Measurements from ENCODE around the gene HAUS6.
A peak's percentile ranks its signal among the peaks of the same experiment; 100 is the strongest.
"Not testable (repeated sequence)": the region's sequence is repeated elsewhere in the genome, so short reads cannot be mapped to it uniquely, and the experiment has no call there.

HAUS6 gene

DNA sequence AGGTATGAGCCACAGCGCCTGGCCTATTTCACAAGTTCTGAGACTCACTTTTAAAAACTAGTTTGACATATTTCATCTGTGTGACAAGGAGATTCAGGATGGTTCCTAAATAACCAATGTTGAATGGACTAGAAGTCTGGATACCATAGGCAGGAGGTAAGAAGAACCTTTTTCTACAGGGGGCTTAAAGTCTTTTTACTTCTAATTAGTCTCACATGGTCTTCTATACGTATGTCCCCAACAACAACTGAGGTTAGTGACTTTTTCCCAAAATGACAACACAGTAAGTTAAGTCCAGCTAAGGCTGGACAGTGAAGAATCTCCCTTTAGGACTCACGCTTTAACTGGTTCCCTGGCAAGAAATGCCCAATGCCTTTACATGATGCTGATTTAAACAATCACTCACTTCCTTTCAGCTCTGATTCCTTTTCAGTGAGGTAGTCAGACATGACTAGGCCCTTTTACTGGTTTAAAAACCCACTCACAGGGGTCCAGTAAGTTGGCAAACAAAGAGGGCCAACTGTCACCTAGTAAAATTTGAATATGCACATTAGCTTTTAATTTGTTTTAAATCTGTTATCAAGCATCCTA, 12.1 kb upstream of the HAUS6 start:
- no peak for DNase-seq

DNA sequence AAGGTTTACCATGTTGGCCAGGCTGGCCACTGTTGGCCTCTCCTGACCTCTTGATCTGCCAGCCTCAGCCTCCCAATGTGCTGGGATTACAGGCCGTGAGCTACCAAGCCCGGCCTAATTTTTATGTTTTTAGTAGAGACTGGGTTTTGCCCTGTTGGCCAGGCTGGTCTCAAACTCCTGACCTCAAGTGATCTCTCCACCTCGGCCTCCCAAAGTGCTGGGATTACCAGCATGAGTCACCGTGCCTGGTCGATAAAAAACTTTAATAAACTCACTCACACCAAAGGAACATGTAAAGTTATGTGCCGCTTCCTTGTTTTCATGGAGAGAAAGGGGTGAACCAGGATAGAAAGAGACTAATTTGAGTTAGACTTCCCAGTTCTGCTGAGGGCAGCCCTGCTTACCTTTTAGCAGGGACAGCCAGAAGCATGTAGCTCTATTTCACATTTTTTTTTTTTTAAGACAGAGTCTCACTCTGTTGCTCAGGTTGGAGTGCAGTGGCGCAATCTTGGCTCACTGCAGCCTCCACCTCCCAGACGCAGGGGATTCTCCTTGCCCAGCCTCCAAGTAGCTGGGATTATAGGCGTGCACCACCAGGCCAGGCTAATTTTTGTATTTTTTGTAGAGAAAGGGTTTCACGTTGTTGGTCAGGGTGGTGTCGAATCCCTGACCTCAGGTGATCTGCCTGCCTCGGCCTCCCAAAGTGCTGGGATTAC, 11.4 kb upstream of the HAUS6 start:
- no peak for DNase-seq

DNA sequence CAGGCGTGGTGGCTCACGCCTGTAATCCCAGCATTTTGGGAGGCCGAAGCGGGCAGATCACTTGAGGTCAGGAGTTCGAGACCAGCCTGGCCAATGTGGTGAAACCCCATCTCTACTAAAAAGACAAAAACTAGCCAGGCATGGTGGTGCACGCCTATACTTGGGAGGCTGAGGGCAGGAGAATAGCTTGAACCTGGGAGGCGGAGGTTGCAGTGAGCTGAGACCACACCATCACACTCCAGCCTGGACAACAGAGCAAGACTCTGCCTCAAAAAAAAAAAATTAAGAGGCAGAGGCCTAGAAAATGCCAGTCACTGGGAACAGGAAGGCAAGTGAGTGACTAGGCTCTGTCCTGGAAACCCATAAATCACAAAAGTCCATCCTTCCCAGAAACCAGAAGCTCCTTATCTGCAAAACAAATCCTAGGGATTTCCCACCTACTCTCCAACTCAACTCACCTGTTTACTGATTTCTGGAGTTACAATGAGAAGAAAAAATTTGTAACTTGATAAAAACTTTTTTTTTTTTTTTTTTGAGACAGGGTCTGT, 10.4 kb upstream of the HAUS6 start:
- not testable (repeated sequence) for DNase-seq

DNA sequence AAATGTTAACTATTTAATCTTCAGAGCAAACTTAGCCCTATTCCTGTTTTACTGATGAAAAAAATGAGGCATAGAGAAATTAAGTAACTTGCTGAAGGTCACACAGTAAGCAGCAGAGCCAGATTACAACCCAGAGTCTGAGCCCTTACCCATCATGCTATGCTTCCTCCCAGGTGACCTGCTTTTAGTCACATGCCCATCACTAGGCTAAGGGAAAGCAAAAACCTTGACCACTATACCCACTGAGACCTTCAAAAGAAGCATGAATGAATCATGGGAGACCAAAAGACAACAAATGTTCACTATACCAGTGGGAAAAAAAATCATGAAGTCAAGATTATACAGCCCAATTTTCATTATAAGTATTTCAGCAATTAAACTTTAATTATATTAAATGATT, 5.3 kb upstream of the HAUS6 start:
- no peak for DNase-seq

DNA sequence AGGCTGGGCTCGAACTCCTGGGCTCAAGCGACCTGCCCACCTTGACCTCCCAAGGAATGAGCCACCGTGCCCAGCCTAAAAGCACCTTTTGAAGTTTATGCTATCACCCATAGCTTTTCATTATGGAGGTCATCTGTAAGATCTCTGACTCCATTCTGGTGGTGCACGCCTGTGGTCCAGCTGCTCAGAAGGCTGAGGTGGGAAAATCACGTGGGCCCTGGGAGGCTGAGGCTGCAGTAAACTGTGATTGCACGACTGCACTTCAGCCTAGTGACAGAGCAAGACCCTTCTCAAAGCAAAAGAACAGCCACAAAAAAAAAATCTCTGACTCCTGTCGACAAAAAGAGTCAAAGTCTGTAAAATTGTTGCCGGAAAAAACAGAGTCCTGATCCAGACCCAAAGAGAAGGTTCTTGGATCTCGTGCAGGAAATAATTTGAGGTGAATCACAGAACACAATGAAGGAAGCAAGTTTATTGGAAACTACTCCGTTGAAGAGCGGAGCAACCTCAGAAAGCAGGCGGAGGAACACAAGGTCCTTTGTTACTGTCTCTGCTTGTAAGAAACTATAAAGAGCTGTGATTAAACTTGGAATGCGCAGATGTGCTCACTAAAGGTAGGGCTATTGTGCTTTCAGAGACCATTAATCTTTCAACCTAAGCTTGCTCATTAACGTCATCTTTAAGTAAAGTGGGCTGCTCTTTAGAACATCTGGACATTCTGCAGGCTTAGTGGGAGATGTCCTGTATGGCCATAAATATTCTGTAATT, 2.0 kb upstream of the HAUS6 start:
- DNase-seq = no peak

DNA sequence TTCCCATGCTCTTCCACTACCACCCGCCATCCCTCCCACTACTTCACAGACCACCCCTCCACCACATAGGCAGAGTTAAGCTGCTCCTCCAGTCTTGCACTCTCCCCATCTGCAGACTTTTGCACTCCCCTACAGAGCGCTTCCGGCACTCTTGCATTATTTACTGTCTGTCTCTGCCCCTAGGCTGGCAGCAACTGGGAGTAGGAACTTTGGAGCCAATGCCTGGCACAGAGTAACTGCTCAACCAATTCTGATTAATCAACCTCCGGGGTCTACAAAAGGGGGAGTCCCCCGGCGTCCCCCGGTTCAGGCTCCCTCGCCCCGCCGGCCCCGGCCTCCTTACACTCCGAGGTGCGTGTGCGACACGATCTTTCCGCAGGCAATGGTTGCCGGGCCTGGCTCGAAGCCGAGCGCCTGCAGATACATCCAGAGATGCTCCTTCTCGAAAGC, 498 bp downstream of the HAUS6 start:
- DNase-seq = peak in 1 of 2 donors; percentile 33

DNA sequence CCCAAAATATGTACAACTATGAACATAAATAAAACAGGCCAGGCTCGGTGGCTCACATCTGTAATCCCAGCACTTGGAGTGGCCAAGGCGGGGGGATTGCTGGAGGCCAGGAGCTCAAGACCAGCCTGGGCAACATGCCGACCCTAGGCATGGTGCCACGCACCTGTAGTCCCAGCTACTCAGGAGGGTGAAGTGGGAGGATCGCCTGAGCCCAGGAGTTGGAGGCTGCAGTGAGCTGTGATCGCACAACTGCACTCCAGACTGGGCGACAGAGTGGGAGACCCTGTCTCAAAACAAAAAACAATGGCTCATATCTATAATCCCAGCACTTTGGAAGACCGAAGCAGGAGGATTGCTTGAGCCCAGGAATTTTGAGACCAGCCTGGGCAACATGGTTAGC, 1.5 kb downstream of the HAUS6 start:
- no peak for DNase-seq

DNA sequence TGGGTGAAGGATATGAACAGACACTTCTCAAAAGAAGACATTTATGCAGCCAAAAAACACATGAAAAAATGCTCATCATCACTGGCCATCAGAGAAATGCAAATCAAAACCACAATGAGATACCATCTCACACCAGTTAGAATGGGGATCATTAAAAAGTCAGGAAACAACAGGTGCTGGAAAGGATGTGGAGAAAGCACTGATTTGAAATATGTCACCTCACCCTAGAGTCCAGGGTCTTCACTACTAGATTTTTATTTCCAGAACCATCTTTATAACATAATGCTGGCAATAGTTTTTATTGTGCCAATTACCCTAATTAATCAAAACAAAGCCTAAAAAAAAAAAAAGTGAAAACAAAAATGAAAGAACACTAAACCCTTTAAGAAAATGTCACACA, 5.3 kb downstream of the HAUS6 start:
- not testable (repeated sequence) for DNase-seq

DNA sequence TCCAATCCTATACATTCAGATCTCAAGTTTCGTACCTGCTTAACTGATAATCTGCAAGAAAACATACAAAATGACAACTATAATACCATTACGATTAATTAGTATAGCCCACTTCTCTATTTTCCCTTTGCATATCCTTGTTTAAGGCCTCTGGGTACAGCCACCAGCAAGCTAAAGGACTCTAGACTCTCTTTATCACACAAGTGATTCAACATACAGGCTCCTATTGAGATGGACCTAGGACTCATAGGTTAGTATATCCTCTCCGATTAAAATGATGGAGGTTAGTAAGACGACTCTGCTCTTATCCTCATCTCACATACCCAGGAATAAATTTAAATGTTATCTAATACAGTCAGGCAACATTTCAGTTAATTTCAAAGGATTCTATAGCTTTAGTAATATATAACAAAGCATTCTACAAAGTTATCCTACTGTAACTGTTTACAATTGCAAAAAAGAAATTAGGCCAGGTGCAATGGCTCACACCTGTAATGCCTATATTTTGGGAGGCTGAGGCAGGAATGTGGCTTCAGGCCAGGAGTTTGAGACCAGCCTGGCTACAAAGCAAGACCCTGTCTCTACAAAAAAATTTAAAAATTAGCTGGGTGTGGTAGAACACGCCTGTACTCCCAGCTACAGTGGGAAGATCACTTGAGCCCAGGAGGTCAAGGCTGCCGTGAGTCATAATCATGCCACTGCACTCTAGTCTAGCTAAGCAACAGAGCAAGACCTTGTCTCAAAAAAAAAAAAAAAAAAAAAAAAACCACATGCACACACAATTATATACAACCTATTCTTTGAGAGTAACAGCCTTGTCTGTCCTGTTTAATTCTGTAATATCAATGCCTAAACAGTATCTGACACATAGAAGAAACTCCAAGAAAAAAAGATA, 15.4 kb downstream of the HAUS6 start:
- no peak for DNase-seq

DNA sequence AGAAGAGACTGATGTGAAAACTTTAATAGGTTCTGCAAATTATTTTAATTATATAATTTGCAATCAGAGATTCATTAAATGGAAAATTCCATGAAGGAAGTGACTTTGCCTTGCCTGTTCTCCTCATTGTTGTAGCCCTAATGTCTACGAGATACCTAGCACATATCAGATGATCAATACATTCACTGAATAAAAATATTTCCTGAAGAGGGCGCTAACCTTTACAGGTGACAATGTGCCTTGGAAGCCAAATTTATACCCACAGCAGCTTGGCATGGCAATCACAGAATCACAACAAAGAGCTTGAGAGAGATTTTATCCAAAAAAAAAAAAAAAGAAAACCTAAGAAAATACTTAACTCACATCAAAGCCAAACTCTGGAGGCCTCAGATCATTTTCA, 17.4 kb downstream of the HAUS6 start:
- DNase-seq = peak in 1 of 2 donors; percentile 73

DNA sequence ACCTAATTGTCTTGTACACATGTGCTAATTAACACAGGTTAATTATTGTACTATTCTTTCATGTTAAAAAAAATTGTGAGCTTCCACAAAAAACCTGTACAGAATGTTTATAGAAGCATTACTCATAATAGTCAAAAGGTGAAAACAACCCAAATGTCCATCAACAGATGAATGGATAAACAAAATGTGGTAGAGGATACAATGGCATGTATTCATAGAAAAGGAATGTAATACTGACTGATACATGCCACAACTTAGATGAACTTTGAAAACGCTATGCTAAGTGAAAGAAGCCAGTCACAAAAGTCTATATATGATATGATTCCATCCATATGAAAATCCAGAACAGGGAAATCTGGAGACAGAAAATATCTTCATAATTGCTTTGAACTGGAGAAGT, 27.9 kb downstream of the HAUS6 start:
- DNase-seq = no peak

DNA sequence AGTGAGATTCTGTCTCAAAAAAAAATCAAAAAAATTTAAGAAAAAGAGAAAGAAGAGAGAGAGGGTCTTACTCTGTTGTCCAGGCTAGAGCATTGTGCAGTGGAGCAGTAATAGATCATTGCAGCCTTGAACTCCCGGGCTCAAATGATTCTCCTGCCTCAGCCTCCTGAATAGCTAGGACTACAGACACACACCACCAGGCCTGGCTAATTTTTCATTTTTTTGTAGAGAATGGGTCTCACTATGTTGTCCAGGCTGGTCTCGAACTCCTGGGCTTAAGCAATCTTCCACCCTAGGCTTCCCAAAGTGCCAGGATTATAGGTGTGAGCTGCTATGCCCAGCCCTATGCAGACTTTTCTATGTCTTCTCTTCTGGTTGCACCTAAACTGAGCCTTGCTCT, 28.5 kb downstream of the HAUS6 start:
- no peak for DNase-seq

DNA sequence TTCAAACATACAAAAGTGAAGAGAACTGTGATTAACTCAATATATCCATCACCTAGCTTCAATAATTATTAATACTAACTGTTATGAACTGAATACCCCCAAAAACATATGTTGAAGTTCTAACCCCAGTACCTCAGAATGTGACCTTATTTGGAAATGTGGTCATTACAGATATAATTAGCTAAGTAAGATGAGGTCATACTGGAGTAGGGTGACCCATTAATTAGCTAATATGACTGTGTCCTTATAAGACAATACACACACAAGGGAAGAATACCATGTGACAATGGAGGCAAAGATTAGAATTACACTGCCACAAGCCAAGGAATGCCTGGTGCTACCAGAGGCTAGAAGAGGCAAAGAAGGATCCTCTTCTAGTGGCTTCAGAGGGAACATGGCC, 45.7 kb downstream of the HAUS6 start:
- no peak for DNase-seq

DNA sequence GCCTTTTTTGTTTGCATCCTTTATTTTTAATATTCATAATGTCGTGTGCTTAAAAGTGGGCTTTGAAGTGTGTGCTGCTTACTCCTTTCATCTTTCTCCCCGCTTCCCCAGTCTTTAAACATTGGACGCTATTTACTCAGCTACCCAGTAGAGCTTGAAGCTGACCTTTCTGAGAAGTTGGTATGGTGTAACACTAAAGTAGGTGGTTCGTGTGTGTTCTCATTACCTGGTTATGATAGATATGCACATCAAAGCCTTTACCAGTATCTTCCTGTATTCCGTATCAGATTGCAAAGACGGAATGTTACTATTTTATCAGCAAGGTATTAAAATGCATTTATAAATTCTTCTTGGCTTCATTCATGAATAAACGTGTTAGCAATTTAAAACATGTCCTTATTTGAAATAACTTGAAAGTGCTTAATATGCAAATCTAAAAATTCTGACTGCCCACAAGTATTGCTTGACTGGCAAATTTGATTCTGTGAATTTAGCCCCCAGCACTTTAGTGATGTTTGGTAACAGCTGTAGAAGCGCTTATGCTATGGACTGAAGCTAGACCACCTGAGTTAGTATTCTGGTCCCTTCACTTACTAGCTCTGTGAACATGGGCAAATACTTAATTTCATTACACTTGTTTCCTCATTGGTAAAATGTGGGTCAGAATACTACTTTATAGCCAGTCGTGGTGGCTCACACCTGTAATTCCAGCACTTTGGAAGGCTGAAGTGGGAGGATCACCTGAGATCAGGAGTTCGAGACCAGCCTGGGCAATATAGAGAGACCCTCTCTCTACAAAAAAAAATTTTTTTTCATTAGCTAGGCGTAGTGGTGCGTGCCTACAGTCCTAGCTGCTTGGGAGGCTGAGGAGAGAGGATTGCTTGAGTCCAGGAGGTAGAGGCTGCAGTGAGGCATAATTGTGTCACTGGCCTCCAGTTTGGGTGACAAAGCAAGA, 51.8 kb downstream of the HAUS6 start:
- peak in 1 of 2 donors; percentile 5 for DNase-seq

DNA sequence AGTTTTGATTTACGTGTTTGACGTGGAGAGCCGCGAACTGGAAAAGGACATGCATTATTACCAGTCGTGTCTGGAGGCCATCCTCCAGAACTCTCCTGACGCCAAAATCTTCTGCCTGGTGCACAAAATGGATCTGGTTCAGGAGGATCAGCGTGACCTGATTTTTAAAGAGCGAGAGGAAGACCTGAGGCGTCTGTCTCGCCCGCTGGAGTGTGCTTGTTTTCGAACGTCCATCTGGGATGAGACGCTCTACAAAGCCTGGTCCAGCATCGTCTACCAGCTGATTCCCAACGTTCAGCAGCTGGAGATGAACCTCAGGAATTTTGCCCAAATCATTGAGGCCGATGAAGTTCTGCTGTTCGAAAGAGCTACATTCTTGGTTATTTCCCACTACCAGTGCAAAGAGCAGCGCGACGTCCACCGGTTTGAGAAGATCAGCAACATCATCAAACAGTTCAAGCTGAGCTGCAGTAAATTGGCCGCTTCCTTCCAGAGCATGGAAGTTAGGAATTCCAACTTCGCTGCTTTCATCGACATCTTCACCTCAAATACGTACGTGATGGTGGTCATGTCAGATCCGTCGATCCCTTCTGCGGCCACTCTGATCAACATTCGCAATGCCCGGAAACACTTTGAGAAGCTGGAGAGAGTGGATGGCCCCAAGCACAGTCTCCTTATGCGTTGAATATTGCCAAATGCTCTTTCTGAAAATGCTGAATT, 52.6 kb downstream of the HAUS6 start:
- DNase-seq = peak in 1 of 2 donors; percentile 11

DNA sequence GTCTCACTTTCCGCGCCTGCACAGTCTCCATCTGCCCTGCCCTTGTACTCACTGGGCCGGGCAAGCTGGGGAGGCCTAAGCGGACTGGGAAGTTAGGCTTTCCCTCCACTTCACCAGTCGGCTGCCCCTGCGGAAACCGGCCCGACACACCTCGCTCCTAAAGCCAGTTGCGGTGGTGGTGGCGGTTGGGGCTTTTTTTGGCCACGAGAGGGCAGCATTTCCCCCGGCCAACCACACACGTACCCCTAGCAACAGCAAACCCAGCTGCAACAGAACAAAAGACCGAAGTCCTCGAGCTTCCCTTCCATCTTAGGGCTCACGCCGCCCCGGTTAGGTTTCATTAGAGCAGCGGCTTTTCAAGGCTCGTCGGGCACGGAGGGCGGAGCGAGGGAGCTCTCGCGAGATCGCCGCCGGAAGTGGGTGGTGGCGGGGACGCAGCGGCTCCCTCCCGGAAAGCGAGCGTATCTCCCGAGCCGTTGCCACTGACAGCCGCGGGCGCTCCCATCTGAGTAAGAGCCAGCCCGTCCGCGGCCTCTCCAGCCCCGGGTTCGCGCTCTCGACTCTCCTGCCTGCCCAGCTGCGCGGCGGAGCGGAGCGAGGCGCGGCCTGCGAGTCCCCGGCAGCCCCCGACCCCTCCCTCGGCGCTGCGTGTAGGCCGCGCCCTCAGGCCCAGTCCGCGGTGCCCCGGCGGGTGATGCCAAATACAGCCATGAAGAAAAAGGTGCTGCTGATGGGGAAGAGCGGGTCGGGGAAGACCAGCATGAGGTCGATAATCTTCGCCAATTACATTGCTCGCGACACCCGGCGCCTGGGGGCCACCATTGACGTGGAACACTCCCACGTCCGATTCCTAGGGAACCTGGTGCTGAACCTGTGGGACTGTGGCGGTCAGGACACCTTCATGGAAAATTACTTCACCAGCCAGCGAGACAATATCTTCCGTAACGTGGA, 53.5 kb downstream of the HAUS6 start, which contains the start of gene RRAGA:
TSS of gene RRAGA (plus strand) at position 462 of the 951 bp plus-strand sequence. CDS start at position 695, 233 bp downstream.
- DNase-seq = peak; percentile 95

DNA sequence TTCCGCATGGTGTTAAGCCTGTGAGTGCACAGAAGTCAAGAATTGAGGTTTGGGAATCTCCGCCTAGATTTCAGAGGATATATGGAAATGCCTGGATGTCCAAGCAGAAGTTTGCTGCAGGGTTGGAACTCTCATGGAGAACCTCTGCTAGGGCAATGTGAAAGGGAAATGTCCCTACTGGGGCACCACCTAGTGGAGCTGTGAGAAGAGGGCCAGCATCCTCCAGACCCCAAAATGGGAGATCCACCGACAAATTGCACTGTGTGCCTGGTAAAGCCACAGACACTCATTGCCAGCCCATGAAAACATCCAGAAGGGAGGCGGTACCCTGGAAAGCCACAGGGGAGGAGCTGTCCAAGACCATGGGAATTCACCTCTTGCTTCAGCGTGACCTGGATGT, 66.1 kb downstream of the HAUS6 start:
- DNase-seq = no peak

DNA sequence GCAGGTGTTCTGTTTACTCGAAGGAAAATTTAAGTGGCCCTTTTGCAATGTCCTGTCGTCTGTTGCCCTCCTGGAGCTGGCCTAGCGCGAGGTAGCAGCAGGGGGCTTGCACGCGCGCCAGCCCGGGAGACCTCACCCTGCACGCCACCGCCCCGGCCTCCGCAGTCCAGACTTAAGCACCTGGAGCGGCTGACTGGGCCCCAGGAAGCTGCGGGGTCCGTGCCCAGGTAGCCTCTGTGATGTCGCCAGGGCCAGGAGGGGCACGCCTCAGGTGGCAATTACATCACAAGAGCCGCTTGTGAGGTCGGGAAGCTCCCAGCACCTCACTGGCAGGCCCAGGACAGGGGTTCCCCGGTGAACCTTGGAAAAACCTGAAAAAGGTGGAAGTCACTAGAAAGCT, 69.7 kb downstream of the HAUS6 start, which contains the start of gene SAXO1:
TSS of gene SAXO1 (minus strand) at position 195 of the 400 bp plus-strand sequence. CDS start 301 bp downstream, outside the sequence.
- no peak for DNase-seq

DNA sequence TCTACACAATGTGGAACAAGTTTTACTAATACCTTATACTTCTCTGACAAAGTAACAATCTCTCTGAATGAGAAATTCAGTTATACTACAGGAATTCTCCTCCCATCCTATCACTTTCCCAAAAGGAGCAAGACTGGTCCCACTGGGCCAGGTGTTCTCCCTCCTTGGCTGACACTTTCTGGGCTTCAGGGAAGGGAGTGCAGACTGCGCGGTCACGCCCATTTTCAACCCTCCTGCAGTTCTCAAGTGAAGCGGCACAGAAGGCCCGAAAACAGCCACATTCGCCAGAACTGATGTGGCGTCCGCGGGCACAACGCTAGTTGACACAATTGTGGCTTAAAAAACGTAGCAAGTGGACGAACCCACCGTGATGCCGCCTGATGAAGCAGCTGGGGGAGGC, 70.3 kb downstream of the HAUS6 start:
- no peak for DNase-seq
